MM.1S (cell line): ENCODE results near the gene PADI3.

ENCODE experiments used
- DNase-seq: peaks from one replicate; pipeline ENCODE4 v3.0.0-alpha.2; 2015
- H2AFZ ChIP-seq: fragments of 300-600 bp; sonication (generic); 2 replicates; pipeline ENCODE4 v1.6.0; 2016; ENCODE audit warnings: antibody characterized with exemption, low read length
- H3F3A ChIP-seq: fragments of 300-600 bp; sonication (generic); 2 replicates; pipeline ENCODE4 v1.6.1; 2016; ENCODE audit warnings: mild to moderate bottlenecking, antibody characterized with exemption, low read length, moderate library complexity, mixed read lengths; ENCODE audit not compliant: insufficient read depth
- H3K27ac ChIP-seq: fragments of 300-600 bp; sonication (generic); 2 replicates; pipeline ENCODE4 v1.5.1; 2016; ENCODE audit warnings: mild to moderate bottlenecking, low read length
- H3K27me3 ChIP-seq: fragments of 300-600 bp; sonication (generic); replicated peaks from 2 replicates; pipeline ENCODE4 v1.6.0; 2016; ENCODE audit warnings: low read length; ENCODE audit not compliant: insufficient read depth
- H3K36me3 ChIP-seq: fragments of 300-600 bp; sonication (generic); replicated peaks from 2 replicates; pipeline ENCODE4 v1.6.1; 2016; ENCODE audit warnings: mild to moderate bottlenecking, low read length, mixed read lengths; ENCODE audit not compliant: insufficient read depth
- H3K4me1 ChIP-seq: fragments of 300-600 bp; sonication (generic); 2 replicates; pipeline ENCODE4 v1.6.1; 2016; ENCODE audit warnings: low read length, mixed read lengths
- H3K4me2 ChIP-seq: fragments of 300-600 bp; sonication (generic); 2 replicates; pipeline ENCODE4 v1.6.0; 2016; ENCODE audit warnings: low read depth, low read length
- H3K4me3 ChIP-seq: fragments of 300-600 bp; sonication (generic); 2 replicates; pipeline ENCODE4 v1.5.1; 2016; ENCODE audit warnings: low read length, mixed read lengths
- H3K79me2 ChIP-seq: fragments of 300-600 bp; sonication (generic); 2 replicates; pipeline ENCODE4 v1.6.1; 2016; ENCODE audit warnings: mixed run types, low read length, mixed read lengths
- H3K9ac ChIP-seq: fragments of 300-600 bp; sonication (generic); 2 replicates; pipeline ENCODE4 v1.6.1; 2016; ENCODE audit warnings: low read length, mixed read lengths
- H3K9me2 ChIP-seq: fragments of 300-600 bp; sonication (generic); replicated peaks from 2 replicates; pipeline ENCODE4 v1.6.1; 2016; ENCODE audit warnings: mild to moderate bottlenecking, low read length, mixed read lengths; ENCODE audit not compliant: insufficient read depth
- H3K9me3 ChIP-seq: fragments of 300-600 bp; sonication (generic); replicated peaks from 2 replicates; pipeline ENCODE4 v1.6.1; 2016; ENCODE audit warnings: mild to moderate bottlenecking, low read length, mixed read lengths; ENCODE audit not compliant: insufficient read depth
- H4K20me1 ChIP-seq: fragments of 300-600 bp; sonication (generic); 2 replicates; pipeline ENCODE4 v1.6.1; 2016; ENCODE audit warnings: mild to moderate bottlenecking, low read length, moderate library complexity, mixed read lengths; ENCODE audit not compliant: insufficient read depth
- EZH2 ChIP-seq: fragments of 300-600 bp; sonication (generic); optimal IDR thresholded peaks from 2 replicates; pipeline ENCODE3; 2017; ENCODE audit warnings: low read depth, mild to moderate bottlenecking, antibody characterized with exemption, low read length, mixed read lengths
- EZH2phosphoT487 ChIP-seq: fragments of 300-600 bp; sonication (generic); IDR thresholded peaks from 2 replicates; pipeline ENCODE4 v1.6.1; 2018; ENCODE audit warnings: antibody characterized with exemption, low read length
- TF ChIP-seq, protein P1 (sequence below): fragments of 300-600 bp; sonication (generic); IDR thresholded peaks from 2 replicates; pipeline ENCODE4 v1.5.1; 2016; ENCODE audit warnings: antibody characterized with exemption, low read length, mixed read lengths

PADI3 gene

DNA sequence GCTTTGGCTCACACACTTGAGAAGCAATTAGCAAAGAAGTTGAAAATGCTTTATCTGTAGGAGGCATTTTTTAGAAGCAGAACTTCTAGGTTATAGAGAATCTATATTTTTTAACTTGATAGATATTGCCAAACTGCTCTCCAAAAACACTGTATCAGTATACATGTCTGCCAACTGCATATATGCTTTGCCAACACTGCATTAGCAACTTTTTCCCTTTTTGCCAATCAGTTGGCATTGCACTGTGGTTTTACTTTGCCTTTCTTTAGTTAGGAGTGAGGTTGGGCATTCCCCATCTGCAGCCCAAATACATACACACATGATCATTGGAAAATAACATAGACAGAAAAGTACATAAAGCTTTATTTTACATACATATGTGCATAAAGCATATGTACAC, 15.0 kb downstream of the PADI3 start:
- Histone ChIP-seq H3K4me2 (no peak overlapping the region), H3K9ac (no peak overlapping the region)
- TF ChIP-seq EZH2, result no peak
- TF ChIP-seq, protein P1, sequence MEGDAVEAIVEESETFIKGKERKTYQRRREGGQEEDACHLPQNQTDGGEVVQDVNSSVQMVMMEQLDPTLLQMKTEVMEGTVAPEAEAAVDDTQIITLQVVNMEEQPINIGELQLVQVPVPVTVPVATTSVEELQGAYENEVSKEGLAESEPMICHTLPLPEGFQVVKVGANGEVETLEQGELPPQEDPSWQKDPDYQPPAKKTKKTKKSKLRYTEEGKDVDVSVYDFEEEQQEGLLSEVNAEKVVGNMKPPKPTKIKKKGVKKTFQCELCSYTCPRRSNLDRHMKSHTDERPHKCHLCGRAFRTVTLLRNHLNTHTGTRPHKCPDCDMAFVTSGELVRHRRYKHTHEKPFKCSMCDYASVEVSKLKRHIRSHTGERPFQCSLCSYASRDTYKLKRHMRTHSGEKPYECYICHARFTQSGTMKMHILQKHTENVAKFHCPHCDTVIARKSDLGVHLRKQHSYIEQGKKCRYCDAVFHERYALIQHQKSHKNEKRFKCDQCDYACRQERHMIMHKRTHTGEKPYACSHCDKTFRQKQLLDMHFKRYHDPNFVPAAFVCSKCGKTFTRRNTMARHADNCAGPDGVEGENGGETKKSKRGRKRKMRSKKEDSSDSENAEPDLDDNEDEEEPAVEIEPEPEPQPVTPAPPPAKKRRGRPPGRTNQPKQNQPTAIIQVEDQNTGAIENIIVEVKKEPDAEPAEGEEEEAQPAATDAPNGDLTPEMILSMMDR, result no peak
- TF ChIP-seq EZH2phosphoT487, result no peak

DNA sequence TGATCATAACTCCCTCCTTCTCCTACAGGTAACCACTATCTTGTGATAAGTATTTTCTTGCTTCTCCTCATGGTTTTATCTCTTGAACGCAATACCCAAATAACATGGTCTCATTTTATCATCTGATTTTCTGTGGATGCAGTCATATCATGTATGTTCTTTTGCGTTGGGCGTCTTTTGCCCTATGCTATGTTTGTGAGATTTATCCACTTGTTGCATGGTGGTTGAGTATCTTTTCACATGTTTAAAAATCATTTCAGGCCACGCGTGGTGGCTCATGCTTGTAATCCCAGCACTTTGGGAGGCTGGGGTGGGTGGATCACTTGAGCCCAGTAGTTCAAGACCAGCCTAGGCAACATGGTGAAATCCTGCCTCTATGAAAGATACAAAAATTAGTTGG, 15.6 kb downstream of the PADI3 start:
- Histone ChIP-seq H3K4me3 (no peak overlapping the region), H3K36me3 (no peaks in the 10 kb centered on the region), H3K4me2 (no peak overlapping the region), H2AFZ (no peak overlapping the region), H3K9me3 (no peaks in the 10 kb centered on the region), H3K9ac (no peak overlapping the region), H3K9me2 (no peaks in the 10 kb centered on the region), H3K27me3 (peaks cover 93% of the 10 kb centered on the region), H4K20me1 (no peaks in the 10 kb centered on the region), H3K79me2 (no peaks in the 10 kb centered on the region), H3F3A (no peaks in the 10 kb centered on the region), H3K4me1 (no peaks in the 10 kb centered on the region), H3K27ac (no peak overlapping the region)
- DNase-seq, result no peak
- no peak for TF ChIP-seq EZH2phosphoT487
- TF ChIP-seq, protein P1, result no peak
- no peak for TF ChIP-seq EZH2

More for the DNA sequence above, 15.0 kb downstream of the PADI3 start:
- Histone ChIP-seq H3K4me1 (no peaks in the 10 kb centered on the region), H3K27ac (no peak overlapping the region), H3K79me2 (no peaks in the 10 kb centered on the region), H3F3A (no peaks in the 10 kb centered on the region), H3K27me3 (peaks cover 93% of the 10 kb centered on the region), H4K20me1 (no peaks in the 10 kb centered on the region), H3K4me3 (no peak overlapping the region), H2AFZ (no peak overlapping the region), H3K9me2 (no peaks in the 10 kb centered on the region), H3K36me3 (no peaks in the 10 kb centered on the region), H3K9me3 (no peaks in the 10 kb centered on the region)
- DNase-seq, result no peak

DNA sequence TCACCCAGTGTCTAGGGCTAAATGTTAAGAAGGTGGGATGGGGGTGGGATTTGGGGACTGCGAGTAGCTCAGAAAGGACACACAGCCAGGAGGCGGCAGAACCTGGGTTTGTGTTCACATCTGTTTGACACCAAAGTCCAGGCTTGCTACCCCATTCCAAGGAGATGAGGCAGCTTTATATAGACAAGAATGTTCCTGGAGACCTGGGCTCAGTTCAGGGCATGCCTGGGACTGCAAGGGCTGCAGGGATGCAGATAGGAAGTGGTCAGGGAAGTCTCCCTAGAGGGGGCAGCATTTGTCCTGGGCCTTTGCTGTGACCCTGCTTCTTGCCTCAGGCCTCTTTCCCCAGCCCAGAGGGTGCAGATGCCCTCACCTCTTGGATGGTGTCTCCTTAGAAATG, 16.3 kb downstream of the PADI3 start:
- H3K4me2 ChIP-seq, result no peak overlapping the region
- no peaks in the 10 kb centered on the region for H3K4me1 ChIP-seq
- H3K36me3 ChIP-seq, result no peaks in the 10 kb centered on the region
- H3K27me3 ChIP-seq, result peaks cover 93% of the 10 kb centered on the region
- H2AFZ ChIP-seq, result no peak overlapping the region
- no peaks in the 10 kb centered on the region for H3K9me2 ChIP-seq
- no peaks in the 10 kb centered on the region for H3K9me3 ChIP-seq
- H3K27ac ChIP-seq, result no peak overlapping the region
- no peak for DNase-seq
- H4K20me1 ChIP-seq, result no peaks in the 10 kb centered on the region
- no peak overlapping the region for H3K4me3 ChIP-seq
- no peaks in the 10 kb centered on the region for H3F3A ChIP-seq
- no peak for TF ChIP-seq EZH2
- TF ChIP-seq EZH2phosphoT487, result no peak
- TF ChIP-seq, protein P1, result no peak
- H3K9ac ChIP-seq, result no peak overlapping the region
- H3K79me2 ChIP-seq, result no peaks in the 10 kb centered on the region

DNA sequence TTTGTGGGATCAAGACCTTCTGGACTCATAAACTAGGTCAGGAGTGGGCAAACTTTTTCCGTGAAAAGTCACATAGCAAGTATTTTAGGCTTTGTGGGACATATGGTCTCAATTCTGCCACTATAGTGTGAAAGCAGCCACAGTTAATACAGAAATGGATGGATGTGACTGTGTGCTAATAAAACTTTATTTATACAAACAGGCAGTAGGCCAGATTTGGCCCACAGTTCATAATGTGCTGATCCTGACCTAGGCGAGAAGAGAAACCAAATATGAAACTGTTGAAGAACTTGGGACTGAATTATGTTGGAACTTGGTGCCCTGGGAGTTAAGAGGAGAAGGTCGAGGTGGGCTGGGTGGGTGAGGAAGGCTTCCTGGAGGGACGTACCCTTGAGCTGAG, 17.1 kb downstream of the PADI3 start:
- no peak overlapping the region for H3K4me2 ChIP-seq
- H3K79me2 ChIP-seq, result no peaks in the 10 kb centered on the region
- no peak overlapping the region for H3K9ac ChIP-seq
- H4K20me1 ChIP-seq, result no peaks in the 10 kb centered on the region
- H3K27ac ChIP-seq, result no peak overlapping the region
- H3F3A ChIP-seq, result no peaks in the 10 kb centered on the region
- H3K9me2 ChIP-seq, result no peaks in the 10 kb centered on the region
- no peaks in the 10 kb centered on the region for H3K9me3 ChIP-seq
- H2AFZ ChIP-seq, result no peak overlapping the region
- no peaks in the 10 kb centered on the region for H3K36me3 ChIP-seq
- H3K4me3 ChIP-seq, result no peak overlapping the region
- DNase-seq, result no peak
- H3K27me3 ChIP-seq, result peaks cover 93% of the 10 kb centered on the region
- TF ChIP-seq EZH2, result no peak
- TF ChIP-seq EZH2phosphoT487, result no peak
- TF ChIP-seq, protein P1, result no peak
- no peaks in the 10 kb centered on the region for H3K4me1 ChIP-seq
